Suprapubic skin (tissue), 4 donors: ENCODE measurements around the gene ZFP82.

ENCODE experiments used
- EP300 ChIP-seq: sonication (generic); formaldehyde crosslinking; IDR thresholded peaks from one replicate; pipeline ENCODE4 v1.6.1; 2017; ENCODE audit warnings: antibody characterized with exemption
- POLR2A ChIP-seq, 2 donors: fragments of 450-650 bp; IDR thresholded peaks; one replicate each; pipeline ENCODE4 v1.6.1; 2017; ENCODE audit warnings: antibody characterized with exemption in 2 of 2, mild to moderate bottlenecking in 2 of 2, moderate library complexity in 2 of 2
- POLR2AphosphoS5 ChIP-seq, 3 donors: sonication (generic); formaldehyde crosslinking; IDR thresholded peaks; one replicate each; pipeline ENCODE4 v1.6.1; 2017; ENCODE audit warnings: antibody characterized with exemption in 3 of 3
- TF ChIP-seq, protein P1 (sequence below), 2 donors: fragments of 200-600 bp in 1 of 2; fragments of 450-650 bp in 1 of 2; sonication (generic) in 1 of 2; IDR thresholded peaks; one replicate each; pipeline ENCODE4 v1.5.1; 2016 to 2019; ENCODE audit warnings: antibody characterized with exemption in 2 of 2, mild to moderate bottlenecking in 1 of 2, moderate library complexity in 1 of 2

DNA sequence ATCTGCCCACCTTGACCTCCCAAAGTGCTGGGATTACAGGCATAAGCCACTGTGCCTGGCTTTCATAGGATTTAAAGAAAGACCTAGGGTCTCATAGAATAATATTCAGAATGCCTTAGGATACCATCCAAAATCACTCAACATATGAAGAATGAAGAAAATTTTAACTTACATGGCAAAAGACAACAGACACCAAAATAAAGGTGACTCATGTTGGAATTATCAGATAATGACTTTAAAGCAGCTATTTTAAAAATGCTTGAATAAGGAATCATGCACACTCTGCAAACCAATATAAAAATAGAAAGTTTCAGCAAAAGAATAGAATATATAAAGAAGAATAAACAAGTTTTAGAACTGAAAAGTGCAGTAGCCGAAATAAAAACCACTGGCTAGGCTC, 41.6 kb upstream of the ZFP82 start:
- TF ChIP-seq, protein P1, sequence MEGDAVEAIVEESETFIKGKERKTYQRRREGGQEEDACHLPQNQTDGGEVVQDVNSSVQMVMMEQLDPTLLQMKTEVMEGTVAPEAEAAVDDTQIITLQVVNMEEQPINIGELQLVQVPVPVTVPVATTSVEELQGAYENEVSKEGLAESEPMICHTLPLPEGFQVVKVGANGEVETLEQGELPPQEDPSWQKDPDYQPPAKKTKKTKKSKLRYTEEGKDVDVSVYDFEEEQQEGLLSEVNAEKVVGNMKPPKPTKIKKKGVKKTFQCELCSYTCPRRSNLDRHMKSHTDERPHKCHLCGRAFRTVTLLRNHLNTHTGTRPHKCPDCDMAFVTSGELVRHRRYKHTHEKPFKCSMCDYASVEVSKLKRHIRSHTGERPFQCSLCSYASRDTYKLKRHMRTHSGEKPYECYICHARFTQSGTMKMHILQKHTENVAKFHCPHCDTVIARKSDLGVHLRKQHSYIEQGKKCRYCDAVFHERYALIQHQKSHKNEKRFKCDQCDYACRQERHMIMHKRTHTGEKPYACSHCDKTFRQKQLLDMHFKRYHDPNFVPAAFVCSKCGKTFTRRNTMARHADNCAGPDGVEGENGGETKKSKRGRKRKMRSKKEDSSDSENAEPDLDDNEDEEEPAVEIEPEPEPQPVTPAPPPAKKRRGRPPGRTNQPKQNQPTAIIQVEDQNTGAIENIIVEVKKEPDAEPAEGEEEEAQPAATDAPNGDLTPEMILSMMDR (IDR thresholded peaks at IDR 0.05) = no peak
- TF ChIP-seq EP300 (no peak), POLR2AphosphoS5 (IDR thresholded peaks at IDR 0.05) (no peak), POLR2A (IDR thresholded peaks at IDR 0.05) (no peak)
